HG03521 (cell line): ENCODE data around the gene EML6.
A peak's percentile ranks its signal among the peaks of the same experiment; 100 is the strongest.
"Not testable (repeated sequence)": the region's sequence is repeated elsewhere in the genome, so short reads cannot be mapped to it uniquely, and the experiment has no call there.

ENCODE experiments used
- ATAC-seq: cut with Tn5 transposase; IDR thresholded peaks from one replicate; pipeline ENCODE4 v1.9.1; 2021; ENCODE audit warnings: mild to moderate bottlenecking, moderate library complexity; ENCODE audit not compliant: unreplicated experiment

The EML6 gene

DNA sequence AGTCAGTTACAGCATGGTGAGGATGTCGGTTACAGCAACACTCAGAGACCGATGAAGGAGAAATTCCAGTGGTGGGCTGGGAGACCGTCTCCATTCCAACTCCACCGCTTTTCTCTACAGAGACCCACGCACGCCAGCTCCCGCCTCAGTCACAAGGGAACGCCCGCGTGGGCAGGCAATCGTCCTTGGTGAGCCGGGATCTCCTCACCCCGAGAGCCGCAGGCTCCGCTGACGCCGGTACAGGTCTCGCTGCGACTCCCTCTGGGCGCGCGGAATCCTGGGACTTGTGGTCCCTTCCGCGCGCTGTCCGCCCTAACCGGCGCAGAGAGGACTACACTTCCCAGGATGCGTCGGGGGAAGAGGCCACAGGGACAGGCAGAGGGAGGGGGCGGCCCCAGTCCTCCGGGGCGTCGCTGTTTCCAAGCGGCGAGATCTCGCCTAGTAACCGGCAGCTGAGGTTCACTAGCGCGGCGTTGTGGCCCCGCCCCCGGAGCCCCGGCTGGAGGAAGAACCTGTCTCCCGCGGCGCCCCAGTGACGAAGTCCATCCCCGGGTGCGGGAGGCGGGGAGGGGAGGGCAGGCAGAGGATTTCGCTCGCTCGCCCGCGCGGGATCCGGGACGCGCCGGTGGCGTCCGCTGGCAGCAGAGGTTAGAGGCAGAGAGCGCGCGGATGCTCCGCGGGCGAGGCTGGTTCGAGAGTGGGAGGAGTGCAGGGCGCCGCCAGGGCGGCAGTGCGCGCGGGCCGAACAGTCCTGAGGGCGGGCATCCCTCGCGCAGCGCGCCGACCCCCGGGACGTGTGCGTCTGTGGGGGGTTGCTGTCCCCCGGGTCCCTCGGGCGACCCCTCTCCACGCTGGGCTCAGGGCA, at the start of gene EML6:
Gene EML6 (plus strand): TSS at position 532 of the 865 bp plus-strand sequence. CDS start 1,400 bp downstream, outside the sequence.
- ATAC-seq = peak; percentile 99

DNA sequence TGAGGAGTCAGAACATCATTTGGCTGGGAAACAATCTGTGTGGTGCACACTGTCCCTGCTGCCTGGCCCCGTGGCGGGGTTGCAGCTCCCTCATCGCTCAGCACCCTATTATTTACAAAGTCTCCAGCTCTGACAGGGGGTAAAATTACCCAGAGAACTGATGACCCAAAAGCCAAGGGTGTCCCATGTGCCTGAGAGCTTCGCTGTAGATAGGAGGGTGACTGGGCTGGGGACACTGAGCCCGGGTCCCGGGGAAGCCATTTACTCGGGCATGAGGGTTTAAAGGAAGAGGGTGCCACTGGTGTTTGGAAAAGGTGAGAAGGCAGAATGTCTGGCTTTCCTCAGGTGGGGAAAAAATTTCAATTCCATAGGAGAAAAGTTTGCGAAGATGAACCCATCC, 48.2 kb upstream of the EML6 start:
- ATAC-seq = no peak

GRCh38 chr2:54675738-54676137, 47.7 kb upstream of the EML6 start:
- no peak for ATAC-seq

DNA sequence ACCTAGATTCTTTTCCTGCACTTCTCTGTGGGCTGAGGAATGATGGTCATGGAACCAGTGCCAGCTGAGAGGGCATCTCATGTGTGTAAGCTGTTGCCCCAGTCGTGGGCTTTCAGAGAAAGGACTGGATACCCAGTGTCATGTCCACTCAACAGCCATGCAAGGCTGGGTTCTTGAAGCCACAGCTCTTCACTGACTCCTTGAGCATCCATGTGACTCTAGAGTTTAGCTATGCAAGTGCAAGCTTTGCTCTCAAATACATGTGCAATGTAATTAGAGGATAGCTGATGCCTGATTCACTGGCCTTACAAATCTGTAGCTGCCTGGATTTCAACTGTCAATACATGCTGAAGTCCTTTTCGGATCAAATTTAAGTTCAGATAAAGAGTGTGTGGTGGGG, 46.8 kb upstream of the EML6 start:
- no peak for ATAC-seq

- ATAC-seq = no peak
These were observed 45.8 kb upstream of the EML6 start for GRCh38 chr2:54677476-54678265.

- ATAC-seq = no peak
These were observed 44.7 kb upstream of the EML6 start for GRCh38 chr2:54678719-54679118.

GRCh38 chr2:54680397-54681041, 42.9 kb upstream of the EML6 start:
- peak; percentile 70 for ATAC-seq

DNA sequence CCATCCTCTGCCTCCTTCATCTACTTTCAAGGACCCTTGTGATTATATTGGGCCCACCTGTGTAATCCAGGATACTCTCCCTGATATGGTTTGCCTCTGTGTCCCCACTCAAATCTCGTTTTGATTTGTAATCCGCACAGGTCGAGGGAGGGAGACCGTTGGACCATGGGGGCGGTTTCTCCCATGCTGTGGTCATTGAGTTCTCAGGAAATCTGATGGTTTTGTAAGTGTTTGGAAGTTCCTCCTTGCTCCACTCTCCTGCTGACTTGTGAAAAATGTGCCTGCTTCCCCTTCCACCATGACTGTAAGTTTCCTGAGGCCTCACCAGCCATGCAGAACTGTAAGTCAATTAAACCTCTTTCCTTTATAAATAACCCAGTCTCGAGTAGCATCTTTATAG, 42.0 kb upstream of the EML6 start:
- ATAC-seq = no peak

GRCh38 chr2:54683596-54683995, 39.9 kb upstream of the EML6 start:
- no peak for ATAC-seq

DNA sequence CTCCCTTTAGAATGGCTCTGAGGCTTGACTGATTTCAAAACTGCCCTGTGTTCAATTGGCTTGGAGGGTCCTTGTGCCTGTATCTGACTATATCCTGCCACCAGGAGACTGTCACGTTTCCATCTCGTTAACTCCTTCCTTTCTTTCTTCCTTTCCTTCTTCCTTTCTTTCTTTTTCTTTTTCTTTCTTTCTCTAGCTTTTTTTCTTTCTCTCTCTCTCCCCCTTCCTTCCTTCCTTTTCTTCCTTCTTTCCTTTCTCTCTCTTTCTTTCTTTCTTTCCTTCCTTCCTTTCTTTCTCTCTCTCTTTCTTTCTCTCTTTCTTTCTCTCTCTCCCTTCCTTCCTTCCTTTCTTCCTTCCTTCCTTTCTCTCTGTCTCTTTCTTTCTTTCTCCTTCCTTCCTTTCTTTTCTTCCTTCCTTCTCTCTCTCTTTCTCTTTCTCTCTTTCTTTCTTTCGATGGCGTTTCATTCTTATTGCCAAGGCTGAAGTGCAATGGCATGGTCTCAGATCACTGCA, 38.1 kb upstream of the EML6 start:
- no peak for ATAC-seq

DNA sequence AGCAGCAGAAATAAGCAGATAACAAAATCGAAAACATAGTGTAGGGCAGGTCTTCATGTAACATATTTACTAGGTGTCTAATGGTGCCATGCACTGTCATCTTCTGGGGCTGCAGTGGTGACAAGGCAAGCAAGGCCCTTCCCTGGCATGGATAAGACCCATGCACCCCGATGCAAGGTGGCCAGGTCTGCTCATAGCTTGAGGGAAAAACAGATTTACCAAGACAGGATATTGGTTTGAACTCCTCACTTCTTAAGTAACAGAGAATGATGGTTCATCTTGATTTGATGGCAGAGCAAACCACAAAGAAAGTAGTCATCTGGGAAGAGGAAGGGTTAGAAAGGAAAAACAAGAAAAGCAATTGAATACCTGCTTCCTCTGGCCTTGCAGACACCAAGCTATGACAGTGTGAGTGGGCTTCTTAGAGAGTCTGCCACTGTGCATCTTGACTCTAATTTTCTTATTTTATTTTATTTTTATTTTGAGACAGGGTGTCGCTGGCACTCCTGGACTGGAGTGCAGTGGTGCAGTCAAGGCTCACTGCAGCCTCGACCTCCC, 35.8 kb upstream of the EML6 start:
- no peak for ATAC-seq

GRCh38 chr2:54691445-54692135, 31.9 kb upstream of the EML6 start:
- ATAC-seq = no peak

GRCh38 chr2:54692556-54692955, 30.9 kb upstream of the EML6 start:
- ATAC-seq = no peak

- ATAC-seq = no peak
These were observed 28.1 kb upstream of the EML6 start for GRCh38 chr2:54695378-54695777.

DNA sequence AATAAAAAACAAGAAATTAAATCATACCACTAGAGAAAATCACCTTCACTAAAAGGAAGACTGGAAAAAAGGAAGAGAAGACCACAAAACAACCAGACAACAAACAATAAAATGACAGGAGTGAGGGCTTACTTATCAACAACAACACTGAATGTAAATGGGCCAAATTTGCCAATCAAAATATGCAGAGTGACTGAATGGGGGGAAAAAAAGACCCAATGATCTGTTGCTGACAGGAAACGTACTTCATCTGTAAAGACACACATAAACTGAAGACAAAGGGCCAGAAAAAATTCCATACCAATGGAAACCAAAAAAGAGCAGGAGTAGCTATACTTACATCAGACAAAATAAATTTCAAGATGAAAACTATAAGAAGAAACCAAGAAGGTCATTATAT, 25.5 kb upstream of the EML6 start:
- no peak for ATAC-seq

- not testable (repeated sequence) for ATAC-seq
These were observed 24.5 kb upstream of the EML6 start for GRCh38 chr2:54698926-54699325.

DNA sequence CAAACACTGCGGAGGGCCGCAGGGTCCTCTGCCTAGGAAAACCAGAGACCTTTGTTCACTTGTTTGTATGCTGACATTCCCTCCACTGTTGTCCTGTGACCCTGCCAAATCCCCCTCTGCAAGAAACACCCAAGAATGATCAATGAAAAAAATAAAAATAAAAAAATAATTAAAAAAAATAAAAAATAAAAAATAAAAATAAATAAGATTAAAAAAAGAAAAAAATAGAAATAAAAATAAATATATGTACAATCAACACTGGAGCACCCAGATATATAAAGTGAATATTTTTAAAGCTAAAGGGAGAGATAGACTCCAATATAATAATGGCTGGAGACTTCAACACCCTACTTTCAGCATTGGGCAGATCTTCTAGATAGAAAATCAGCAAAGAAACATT, 23.8 kb upstream of the EML6 start:
- ATAC-seq = no peak

- no peak for ATAC-seq
These were observed 22.4 kb upstream of the EML6 start for GRCh38 chr2:54701029-54701428.

- ATAC-seq = no peak
These were observed 19.2 kb upstream of the EML6 start for GRCh38 chr2:54704238-54704637.
